ENCODE data around the gene CD151. TPM values are rescaled to one million over a fixed set of nuclear protein-coding genes. Genes with fewer than 3 reads are reported as not detected.

CD151 gene
- total and polyA plus RNA-seq, 7 donors, result 84.4 to 436 (median 248) TPM

DNA sequence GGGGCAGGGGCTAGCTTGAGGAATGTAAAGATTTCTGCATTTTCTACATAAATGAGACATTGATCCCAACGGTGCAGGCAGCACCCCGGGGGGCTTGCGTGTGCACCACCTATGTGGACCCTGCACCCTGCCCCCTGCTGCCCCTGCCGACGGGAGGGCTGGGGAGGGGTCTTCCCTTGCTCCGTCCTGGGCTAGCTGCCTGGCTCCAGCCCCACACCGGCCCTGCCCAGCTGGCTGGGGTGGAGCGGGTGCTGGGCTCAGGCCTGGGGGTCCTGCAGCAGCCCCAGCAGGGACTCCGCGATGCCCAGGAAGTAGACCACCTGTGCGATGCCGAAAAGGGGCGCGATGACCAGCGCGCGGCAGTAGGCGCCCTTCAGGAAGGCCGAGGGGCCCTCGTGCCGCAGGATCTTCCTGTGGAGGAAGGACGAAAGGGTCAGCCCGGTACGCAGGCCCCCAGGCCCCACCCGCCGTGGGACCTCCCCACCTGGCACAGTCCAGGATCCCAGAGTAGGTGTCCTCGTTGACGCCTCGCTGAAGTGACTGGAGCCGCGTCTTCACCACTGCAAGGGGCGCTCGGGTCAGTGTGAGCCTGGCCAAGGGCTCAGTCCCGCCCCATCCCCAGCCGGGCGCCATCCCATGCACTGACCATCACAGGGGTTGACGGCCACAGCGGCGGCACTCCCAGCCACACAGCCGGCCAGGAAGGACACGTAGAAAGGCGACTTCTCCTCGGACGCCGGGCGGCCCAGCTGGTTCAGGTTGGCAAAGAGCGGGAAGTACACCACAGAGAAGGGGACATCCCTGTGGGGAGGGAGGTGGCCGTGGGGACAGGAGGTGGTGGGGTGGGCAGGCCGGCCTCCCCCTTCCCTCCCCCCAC is 40.9 kb upstream of the CD151 start:
- 94 to 95% methylated on average over 49 of the region's 49 CpGs for WGBS, 2 donors
- Histone ChIP-seq H3K9me3 (no peaks in the 10 kb centered on the region), H3K27me3 (peaks cover 18 to 46% (median 22%) of the 10 kb centered on the region in 3 donors), H3K4me3 (no peak overlapping the region), H3K36me3 (peaks cover 0 to 12% (median 2%) of the 10 kb centered on the region in 4 donors), H3K27ac (no peak overlapping the region), H3K4me1 (peaks cover 0 to 31% (median 25%) of the 10 kb centered on the region in 4 donors)
- intact Hi-C loops (cut with DNase I), result no loop called here
- DNase-seq, result no peak
- TF ChIP-seq POLR2AphosphoS5 (IDR thresholded peaks at IDR 0.05), result no peak
- TF ChIP-seq, protein P1, sequence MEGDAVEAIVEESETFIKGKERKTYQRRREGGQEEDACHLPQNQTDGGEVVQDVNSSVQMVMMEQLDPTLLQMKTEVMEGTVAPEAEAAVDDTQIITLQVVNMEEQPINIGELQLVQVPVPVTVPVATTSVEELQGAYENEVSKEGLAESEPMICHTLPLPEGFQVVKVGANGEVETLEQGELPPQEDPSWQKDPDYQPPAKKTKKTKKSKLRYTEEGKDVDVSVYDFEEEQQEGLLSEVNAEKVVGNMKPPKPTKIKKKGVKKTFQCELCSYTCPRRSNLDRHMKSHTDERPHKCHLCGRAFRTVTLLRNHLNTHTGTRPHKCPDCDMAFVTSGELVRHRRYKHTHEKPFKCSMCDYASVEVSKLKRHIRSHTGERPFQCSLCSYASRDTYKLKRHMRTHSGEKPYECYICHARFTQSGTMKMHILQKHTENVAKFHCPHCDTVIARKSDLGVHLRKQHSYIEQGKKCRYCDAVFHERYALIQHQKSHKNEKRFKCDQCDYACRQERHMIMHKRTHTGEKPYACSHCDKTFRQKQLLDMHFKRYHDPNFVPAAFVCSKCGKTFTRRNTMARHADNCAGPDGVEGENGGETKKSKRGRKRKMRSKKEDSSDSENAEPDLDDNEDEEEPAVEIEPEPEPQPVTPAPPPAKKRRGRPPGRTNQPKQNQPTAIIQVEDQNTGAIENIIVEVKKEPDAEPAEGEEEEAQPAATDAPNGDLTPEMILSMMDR (IDR thresholded peaks at IDR 0.05), result no peak
- no peak for TF ChIP-seq POLR2A (IDR thresholded peaks at IDR 0.05)
- TF ChIP-seq EP300 (IDR thresholded peaks at IDR 0.05), result no peak

DNA sequence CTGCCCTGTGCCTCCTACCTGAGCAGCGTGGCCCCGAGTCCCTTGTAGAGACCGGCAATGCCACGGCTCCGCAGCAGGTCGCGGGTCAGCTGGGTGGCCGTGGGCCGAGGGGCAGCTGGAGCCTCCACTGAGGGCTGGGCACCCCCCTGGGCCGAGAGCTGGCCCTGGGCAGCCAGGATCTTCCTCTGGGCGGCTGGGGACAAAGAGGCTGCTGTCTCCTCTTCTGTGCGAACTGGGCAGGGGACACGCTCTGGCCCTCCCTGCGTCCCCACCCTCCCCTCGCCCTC is 40.3 kb upstream of the CD151 start:
- TF ChIP-seq, protein P1 (IDR thresholded peaks at IDR 0.05), result no peak
- TF ChIP-seq EP300 (IDR thresholded peaks at IDR 0.05), result no peak
- TF ChIP-seq POLR2AphosphoS5 (IDR thresholded peaks at IDR 0.05), result no peak
- TF ChIP-seq POLR2A (IDR thresholded peaks at IDR 0.05), result no peak
- Histone ChIP-seq H3K4me1 (peaks cover 0 to 34% (median 29%) of the 10 kb centered on the region in 4 donors), H3K36me3 (peaks cover 0 to 12% (median 0%) of the 10 kb centered on the region in 4 donors), H3K4me3 (no peak overlapping the region), H3K27me3 (peaks cover 18 to 40% (median 22%) of the 10 kb centered on the region in 3 donors), H3K27ac (no peak overlapping the region), H3K9me3 (no peaks in the 10 kb centered on the region)
- 92 to 94% methylated on average over 15 of the region's 15 CpGs for WGBS, 2 donors
- intact Hi-C loops (cut with DNase I), result no loop called here
- DNase-seq, result no peak

- H3K4me3 ChIP-seq, result no peak overlapping the region
- DNase-seq, result no peak
- WGBS, 2 donors, result 80 to 91% methylated on average over 13 of the region's 13 CpGs
- peaks cover 18 to 36% (median 22%) of the 10 kb centered on the region in 3 donors for H3K27me3 ChIP-seq
- H3K27ac ChIP-seq, result no peak overlapping the region
- TF ChIP-seq POLR2A (IDR thresholded peaks at IDR 0.05), result no peak
- TF ChIP-seq EP300 (IDR thresholded peaks at IDR 0.05), result no peak
- no peak for TF ChIP-seq POLR2AphosphoS5 (IDR thresholded peaks at IDR 0.05)
- TF ChIP-seq, protein P1 (IDR thresholded peaks at IDR 0.05), result no peak
- no peaks in the 10 kb centered on the region for H3K9me3 ChIP-seq
- peaks cover 0 to 37% (median 30%) of the 10 kb centered on the region in 4 donors for H3K4me1 ChIP-seq
- intact Hi-C loops (cut with DNase I), result no loop called here
- peaks cover 0 to 12% (median 0%) of the 10 kb centered on the region in 4 donors for H3K36me3 ChIP-seq
These were observed 39.9 kb upstream of the CD151 start for GRCh38 chr11:792873-793272.

- peaks cover 0 to 12% (median 0%) of the 10 kb centered on the region in 4 donors for H3K36me3 ChIP-seq
- TF ChIP-seq, protein P1 (IDR thresholded peaks at IDR 0.05), result no peak
- TF ChIP-seq POLR2AphosphoS5 (IDR thresholded peaks at IDR 0.05) (no peak), EP300 (IDR thresholded peaks at IDR 0.05) (no peak), POLR2A (IDR thresholded peaks at IDR 0.05) (no peak)
These were observed 39.2 kb upstream of the CD151 start for GRCh38 chr11:793556-793955.

More at GRCh38 chr11:793556-793955, 39.2 kb upstream of the CD151 start:
- no peak for DNase-seq
- 81 to 94% methylated on average over 7 of the region's 7 CpGs for WGBS, 2 donors
- Histone ChIP-seq H3K27me3 (peaks cover 14 to 30% (median 17%) of the 10 kb centered on the region in 3 donors), H3K9me3 (no peaks in the 10 kb centered on the region), H3K4me3 (no peak overlapping the region), H3K27ac (no peak overlapping the region), H3K4me1 (peaks cover 0 to 42% (median 34%) of the 10 kb centered on the region in 4 donors)
- intact Hi-C loops (cut with DNase I), result no loop called here

Data from sigmoid colon (tissue), 7 donors.